Measurements from ENCODE around the gene NUTF2.

NUTF2 gene

DNA sequence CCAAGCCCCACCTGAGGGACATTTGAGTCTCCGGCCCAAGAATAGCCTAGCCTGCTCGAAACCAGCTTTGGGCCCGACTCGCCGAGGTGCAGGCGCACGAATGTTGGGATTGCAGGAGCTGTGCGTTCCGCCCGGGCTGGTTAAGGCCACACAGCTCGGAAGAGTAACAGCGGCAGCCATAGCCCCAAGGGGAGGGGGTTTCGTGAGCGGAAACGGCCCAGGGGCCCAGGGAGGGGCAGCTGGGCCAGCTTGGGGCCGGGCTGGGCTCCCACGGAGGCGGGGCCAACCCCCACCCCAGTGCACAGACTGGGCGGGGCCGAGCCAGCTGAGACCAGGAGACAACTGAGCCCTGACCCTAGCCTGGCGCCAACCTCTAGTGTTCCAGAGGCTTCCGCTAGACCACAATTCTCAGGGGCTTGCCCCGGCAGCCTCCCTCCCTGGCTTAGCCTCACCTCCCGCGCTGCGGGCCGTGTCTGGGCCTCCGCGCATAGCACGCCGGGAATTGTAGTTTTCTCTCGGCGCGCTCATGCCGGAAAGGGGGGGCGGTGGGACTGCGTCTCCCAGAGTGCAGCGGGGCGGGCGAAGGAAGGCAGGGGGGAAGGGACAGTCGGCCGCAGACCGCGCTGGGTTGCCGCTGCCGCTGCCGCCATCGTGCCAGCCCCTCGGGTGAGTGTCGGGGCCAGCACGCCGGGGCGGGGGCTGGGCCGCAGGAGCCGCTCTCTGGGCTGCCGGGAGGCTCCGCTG is at the start of gene NUTF2:
NUTF2 (plus strand) TSS at position 614 of the 744 bp plus-strand sequence. CDS start 18,198 bp downstream, outside the sequence.
- Histone ChIP-seq H3K27ac (peak within 1 kb of the TSS; percentile 83), H3K36me3 (replicated peaks) (no peaks in the 10 kb centered on the region), H3K4me3 (ENCODE audit: low read depth, low read length) (peak within 1 kb of the TSS; percentile 91), H3K27me3 (replicated peaks) (no peaks in the 10 kb centered on the region)
- in situ Hi-C loops (cut with HindIII; ENCODE audit: low pct_ligation_motif_present, low sequenced_read_pairs): no loop called here
- TF ChIP-seq, protein P1, sequence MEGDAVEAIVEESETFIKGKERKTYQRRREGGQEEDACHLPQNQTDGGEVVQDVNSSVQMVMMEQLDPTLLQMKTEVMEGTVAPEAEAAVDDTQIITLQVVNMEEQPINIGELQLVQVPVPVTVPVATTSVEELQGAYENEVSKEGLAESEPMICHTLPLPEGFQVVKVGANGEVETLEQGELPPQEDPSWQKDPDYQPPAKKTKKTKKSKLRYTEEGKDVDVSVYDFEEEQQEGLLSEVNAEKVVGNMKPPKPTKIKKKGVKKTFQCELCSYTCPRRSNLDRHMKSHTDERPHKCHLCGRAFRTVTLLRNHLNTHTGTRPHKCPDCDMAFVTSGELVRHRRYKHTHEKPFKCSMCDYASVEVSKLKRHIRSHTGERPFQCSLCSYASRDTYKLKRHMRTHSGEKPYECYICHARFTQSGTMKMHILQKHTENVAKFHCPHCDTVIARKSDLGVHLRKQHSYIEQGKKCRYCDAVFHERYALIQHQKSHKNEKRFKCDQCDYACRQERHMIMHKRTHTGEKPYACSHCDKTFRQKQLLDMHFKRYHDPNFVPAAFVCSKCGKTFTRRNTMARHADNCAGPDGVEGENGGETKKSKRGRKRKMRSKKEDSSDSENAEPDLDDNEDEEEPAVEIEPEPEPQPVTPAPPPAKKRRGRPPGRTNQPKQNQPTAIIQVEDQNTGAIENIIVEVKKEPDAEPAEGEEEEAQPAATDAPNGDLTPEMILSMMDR (IDR thresholded peaks at IDR 0.05; ENCODE audit: low read depth, low read length, missing control alignments): no peak
- DNase-seq: peak; percentile 90

DNA sequence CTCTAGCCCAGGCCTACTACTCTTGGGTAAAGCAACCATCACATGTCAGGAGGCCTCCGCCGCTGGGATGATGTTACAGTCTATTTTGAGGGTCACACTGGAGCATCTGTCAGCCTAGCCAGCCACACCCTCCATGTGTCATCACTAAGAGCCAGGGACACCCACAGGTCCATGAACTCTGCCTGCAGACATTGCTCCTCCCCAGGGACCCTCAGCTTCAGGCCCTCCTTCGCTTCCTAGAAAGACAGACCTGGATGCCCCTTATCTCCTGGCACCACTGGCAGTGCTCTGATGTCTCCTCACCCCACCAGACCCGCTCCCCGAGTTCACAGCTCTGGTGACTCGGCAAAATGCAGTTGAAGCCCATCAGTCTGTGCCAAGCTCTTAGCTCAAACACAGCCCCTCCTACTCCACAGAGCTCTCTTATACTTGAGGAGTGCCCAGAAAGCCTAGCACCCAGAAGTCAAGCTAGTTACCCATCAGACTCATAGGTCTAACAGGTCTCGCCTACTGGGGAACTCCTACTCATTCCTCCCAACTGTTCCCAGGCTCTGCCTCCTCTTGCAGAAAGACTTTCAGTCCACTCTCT is 46.3 kb upstream of the NUTF2 start:
- peaks cover 10% of the 10 kb centered on the region for H3K36me3 ChIP-seq (replicated peaks)
- H3K4me3 ChIP-seq (ENCODE audit: low read depth, low read length): no peak overlapping the region
- peak; percentile 14 for DNase-seq
- H3K27ac ChIP-seq: no peak overlapping the region
- no peaks in the 10 kb centered on the region for H3K27me3 ChIP-seq (replicated peaks)
- in situ Hi-C loops (cut with HindIII; ENCODE audit: low pct_ligation_motif_present, low sequenced_read_pairs): loop anchor here (25.0 kb wide), 1 partner anchor 112 kb away; no protein-coding TSS in a partner anchor
- TF ChIP-seq, protein P1 (IDR thresholded peaks at IDR 0.05; ENCODE audit: low read depth, low read length, missing control alignments): no peak

DNA sequence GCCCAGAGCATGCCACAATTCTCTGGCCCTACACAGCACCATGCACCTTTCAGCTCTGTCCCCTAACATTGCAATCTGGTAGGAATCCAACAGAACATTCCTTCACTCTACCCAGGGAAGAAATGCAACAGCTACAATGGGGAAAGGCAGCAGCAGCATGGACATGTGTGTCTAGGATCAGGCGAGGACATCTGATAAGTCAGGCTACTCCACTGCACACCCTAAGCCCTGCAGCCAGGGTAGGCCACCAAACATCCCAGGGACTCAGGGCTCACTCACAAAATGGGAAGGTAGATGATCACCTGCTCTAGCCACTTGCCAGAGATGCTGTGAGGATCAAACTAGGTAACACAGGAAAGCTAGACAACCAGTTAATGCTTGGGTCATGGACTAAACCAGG is 45.5 kb upstream of the NUTF2 start:
- no peak overlapping the region for H3K27ac ChIP-seq
- peaks cover 10% of the 10 kb centered on the region for H3K36me3 ChIP-seq (replicated peaks)
- DNase-seq: no peak
- no peaks in the 10 kb centered on the region for H3K27me3 ChIP-seq (replicated peaks)
- in situ Hi-C loops (cut with HindIII; ENCODE audit: low pct_ligation_motif_present, low sequenced_read_pairs): loop anchor here (25.0 kb wide), 1 partner anchor 111 kb away; no protein-coding TSS in a partner anchor
- TF ChIP-seq, protein P1 (IDR thresholded peaks at IDR 0.05; ENCODE audit: low read depth, low read length, missing control alignments): no peak
- H3K4me3 ChIP-seq (ENCODE audit: low read depth, low read length): no peak overlapping the region

DNA sequence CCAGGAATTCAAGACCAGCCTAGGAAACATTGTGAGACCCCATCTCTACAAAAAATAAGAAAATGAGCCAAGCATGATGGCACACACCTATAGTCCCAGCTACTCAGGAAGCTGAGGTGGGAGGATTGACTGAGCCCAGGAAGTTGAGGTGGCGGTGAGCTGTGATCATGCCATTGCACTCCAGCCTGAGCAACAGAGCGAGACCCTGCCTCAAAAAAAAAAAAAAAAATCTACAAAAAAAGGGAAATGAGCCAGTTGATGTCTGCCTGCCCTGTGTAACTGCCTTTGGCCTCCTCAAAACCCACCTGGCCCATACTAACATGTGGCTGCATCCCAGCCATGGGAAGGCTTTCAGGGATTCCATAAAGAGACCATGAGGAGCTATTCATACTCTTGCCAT is 44.9 kb upstream of the NUTF2 start:
- in situ Hi-C loops (cut with HindIII; ENCODE audit: low pct_ligation_motif_present, low sequenced_read_pairs): loop anchor here (25.0 kb wide), 1 partner anchor 110 kb away; no protein-coding TSS in a partner anchor
- Histone ChIP-seq H3K4me3 (ENCODE audit: low read depth, low read length) (no peak overlapping the region), H3K36me3 (replicated peaks) (peaks cover 10% of the 10 kb centered on the region), H3K27ac (no peak overlapping the region), H3K27me3 (replicated peaks) (no peaks in the 10 kb centered on the region)
- no peak for DNase-seq
- TF ChIP-seq, protein P1 (IDR thresholded peaks at IDR 0.05; ENCODE audit: low read depth, low read length, missing control alignments): no peak

DNA sequence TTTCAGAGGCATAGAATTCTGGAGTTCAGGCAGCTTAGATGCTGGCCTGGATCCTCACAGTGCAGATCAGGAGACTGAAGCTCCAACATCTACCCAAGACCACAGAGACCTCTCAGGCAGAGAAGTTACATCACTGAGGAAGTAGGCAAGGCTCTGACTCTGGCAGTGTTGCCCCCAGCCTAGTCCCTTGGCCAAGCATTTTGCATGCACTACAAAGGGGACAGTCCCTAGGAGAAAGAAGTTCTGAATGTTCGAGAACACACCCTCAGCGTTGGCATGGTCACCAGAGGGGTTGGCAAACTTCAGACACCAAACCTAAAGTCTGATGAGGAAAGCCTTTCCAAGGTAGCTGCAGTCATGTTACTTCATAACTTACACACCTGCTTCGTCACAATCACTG is 42.8 kb upstream of the NUTF2 start:
- peaks cover 10% of the 10 kb centered on the region for H3K36me3 ChIP-seq (replicated peaks)
- no peak overlapping the region for H3K4me3 ChIP-seq (ENCODE audit: low read depth, low read length)
- no peaks in the 10 kb centered on the region for H3K27me3 ChIP-seq (replicated peaks)
- in situ Hi-C loops (cut with HindIII; ENCODE audit: low pct_ligation_motif_present, low sequenced_read_pairs): loop anchor here (25.0 kb wide), 1 partner anchor 108 kb away; no protein-coding TSS in a partner anchor
- TF ChIP-seq, protein P1 (IDR thresholded peaks at IDR 0.05; ENCODE audit: low read depth, low read length, missing control alignments): no peak
- H3K27ac ChIP-seq: no peak overlapping the region
- DNase-seq: no peak
